ENCODE results near the gene C13orf42.

C13orf42 gene

GRCh38 chr13:51040431-51040830 is 70.6 kb downstream of the C13orf42 start:
- TF ChIP-seq FOXP2 (optimal IDR thresholded peaks at IDR 0.05; ENCODE audit: control extremely low read depth, extremely low read length, insufficient read depth) (no peak), POLR2AphosphoS5 (IDR thresholded peaks at IDR 0.05; ENCODE audit: borderline replicate concordance, low read depth, low read length) (no peak), EZH2 (IDR thresholded peaks at IDR 0.05) (no peak)
- H3K9me3 ChIP-seq (ENCODE audit: low read depth, low read length): no peaks in the 10 kb centered on the region
- H3K4me3 ChIP-seq: no peak overlapping the region

GRCh38 chr13:51036418-51036817 is 74.7 kb downstream of the C13orf42 start:
- Histone ChIP-seq H3K9ac (ENCODE audit: insufficient read length) (no peak overlapping the region), H3K36me3 (ENCODE audit: insufficient read depth, low read length) (no peaks in the 10 kb centered on the region), H3K9me3 (ENCODE audit: low read depth, low read length) (no peaks in the 10 kb centered on the region), H3K27ac (no peak overlapping the region), H3K4me3 (no peak overlapping the region)
- no peak for TF ChIP-seq FOXP2 (optimal IDR thresholded peaks at IDR 0.05; ENCODE audit: control extremely low read depth, extremely low read length, insufficient read depth)
- no peak for TF ChIP-seq EZH2 (IDR thresholded peaks at IDR 0.05)
- TF ChIP-seq POLR2AphosphoS5 (IDR thresholded peaks at IDR 0.05; ENCODE audit: borderline replicate concordance, low read depth, low read length): no peak
- DNase-seq (ENCODE audit: low read depth, low spot score): no peak

More at GRCh38 chr13:51040431-51040830, 70.6 kb downstream of the C13orf42 start:
- no peak for DNase-seq (ENCODE audit: low read depth, low spot score)
- Histone ChIP-seq H3K36me3 (ENCODE audit: insufficient read depth, low read length) (no peaks in the 10 kb centered on the region), H3K9ac (ENCODE audit: insufficient read length) (no peak overlapping the region), H3K27ac (no peak overlapping the region)

- TF ChIP-seq FOXP2 (optimal IDR thresholded peaks at IDR 0.05; ENCODE audit: control extremely low read depth, extremely low read length, insufficient read depth) (no peak), POLR2AphosphoS5 (IDR thresholded peaks at IDR 0.05; ENCODE audit: borderline replicate concordance, low read depth, low read length) (no peak), EZH2 (IDR thresholded peaks at IDR 0.05) (no peak)
- no peak overlapping the region for H3K27ac ChIP-seq
Measured at GRCh38 chr13:51035978-51036377, 75.1 kb downstream of the C13orf42 start.

GRCh38 chr13:51035469-51035868 is 75.6 kb downstream of the C13orf42 start:
- no peak for DNase-seq (ENCODE audit: low read depth, low spot score)
- H3K9me3 ChIP-seq (ENCODE audit: low read depth, low read length): no peaks in the 10 kb centered on the region
- H3K4me3 ChIP-seq: no peak overlapping the region
- H3K27ac ChIP-seq: no peak overlapping the region
- no peak overlapping the region for H3K9ac ChIP-seq (ENCODE audit: insufficient read length)
- H3K36me3 ChIP-seq (ENCODE audit: insufficient read depth, low read length): no peaks in the 10 kb centered on the region
- TF ChIP-seq POLR2AphosphoS5 (IDR thresholded peaks at IDR 0.05; ENCODE audit: borderline replicate concordance, low read depth, low read length): no peak
- TF ChIP-seq EZH2 (IDR thresholded peaks at IDR 0.05): no peak

More at GRCh38 chr13:51035978-51036377, 75.1 kb downstream of the C13orf42 start:
- Histone ChIP-seq H3K36me3 (ENCODE audit: insufficient read depth, low read length) (no peaks in the 10 kb centered on the region), H3K4me3 (no peak overlapping the region), H3K9me3 (ENCODE audit: low read depth, low read length) (no peaks in the 10 kb centered on the region), H3K9ac (ENCODE audit: insufficient read length) (no peak overlapping the region)
- DNase-seq (ENCODE audit: low read depth, low spot score): no peak

GRCh38 chr13:51034906-51035305 is 76.2 kb downstream of the C13orf42 start:
- TF ChIP-seq POLR2AphosphoS5 (IDR thresholded peaks at IDR 0.05; ENCODE audit: borderline replicate concordance, low read depth, low read length): no peak
- TF ChIP-seq FOXP2 (optimal IDR thresholded peaks at IDR 0.05; ENCODE audit: control extremely low read depth, extremely low read length, insufficient read depth): no peak
- no peak for TF ChIP-seq EZH2 (IDR thresholded peaks at IDR 0.05)
- Histone ChIP-seq H3K27ac (no peak overlapping the region), H3K4me3 (no peak overlapping the region), H3K36me3 (ENCODE audit: insufficient read depth, low read length) (no peaks in the 10 kb centered on the region), H3K9me3 (ENCODE audit: low read depth, low read length) (no peaks in the 10 kb centered on the region), H3K9ac (ENCODE audit: insufficient read length) (no peak overlapping the region)
- DNase-seq (ENCODE audit: low read depth, low spot score): no peak

GRCh38 chr13:51033421-51034185 is 77.5 kb downstream of the C13orf42 start:
- Histone ChIP-seq H3K36me3 (ENCODE audit: insufficient read depth, low read length) (no peaks in the 10 kb centered on the region), H3K27ac (no peak overlapping the region)
- no peak for DNase-seq (ENCODE audit: low read depth, low spot score)

GRCh38 chr13:51032831-51033230 is 78.2 kb downstream of the C13orf42 start:
- H3K36me3 ChIP-seq (ENCODE audit: insufficient read depth, low read length): no peaks in the 10 kb centered on the region
- no peak overlapping the region for H3K27ac ChIP-seq
- no peaks in the 10 kb centered on the region for H3K9me3 ChIP-seq (ENCODE audit: low read depth, low read length)
- no peak overlapping the region for H3K4me3 ChIP-seq
- H3K9ac ChIP-seq (ENCODE audit: insufficient read length): no peak overlapping the region
- DNase-seq (ENCODE audit: low read depth, low spot score): no peak
- no peak for TF ChIP-seq EZH2 (IDR thresholded peaks at IDR 0.05)
- TF ChIP-seq FOXP2 (optimal IDR thresholded peaks at IDR 0.05; ENCODE audit: control extremely low read depth, extremely low read length, insufficient read depth): no peak
- no peak for TF ChIP-seq POLR2AphosphoS5 (IDR thresholded peaks at IDR 0.05; ENCODE audit: borderline replicate concordance, low read depth, low read length)

More at GRCh38 chr13:51033421-51034185, 77.5 kb downstream of the C13orf42 start:
- Histone ChIP-seq H3K4me3 (no peak overlapping the region), H3K9me3 (ENCODE audit: low read depth, low read length) (no peaks in the 10 kb centered on the region), H3K9ac (ENCODE audit: insufficient read length) (no peak overlapping the region)
- TF ChIP-seq POLR2AphosphoS5 (IDR thresholded peaks at IDR 0.05; ENCODE audit: borderline replicate concordance, low read depth, low read length): no peak
- TF ChIP-seq EZH2 (IDR thresholded peaks at IDR 0.05): no peak
- TF ChIP-seq FOXP2 (optimal IDR thresholded peaks at IDR 0.05; ENCODE audit: control extremely low read depth, extremely low read length, insufficient read depth): no peak

Measured in SK-N-MC (cell line).